Coronary artery (tissue), 2 donors: Measurements from ENCODE around the gene TMEFF2.

ENCODE experiments used
- DNase-seq: peaks from one replicate; pipeline ENCODE4 v3.0.0-alpha.2; 2017; ENCODE audit warnings: low spot score
- H3K27ac ChIP-seq, 2 donors: fragments of 200-600 bp; sonication (generic); one replicate each; pipeline ENCODE4 v1.5.1; 2016 to 2019
- H3K4me3 ChIP-seq: fragments of 200-600 bp; sonication (generic); 2 replicates; pipeline ENCODE4 v1.5.1; 2016; ENCODE audit warnings: mild to moderate bottlenecking, moderate library complexity
- TF ChIP-seq, protein P1 (sequence below): fragments of 200-600 bp; sonication (generic); IDR thresholded peaks from one replicate; pipeline ENCODE4 v1.5.1; 2019; ENCODE audit warnings: antibody characterized with exemption

Gene TMEFF2

DNA sequence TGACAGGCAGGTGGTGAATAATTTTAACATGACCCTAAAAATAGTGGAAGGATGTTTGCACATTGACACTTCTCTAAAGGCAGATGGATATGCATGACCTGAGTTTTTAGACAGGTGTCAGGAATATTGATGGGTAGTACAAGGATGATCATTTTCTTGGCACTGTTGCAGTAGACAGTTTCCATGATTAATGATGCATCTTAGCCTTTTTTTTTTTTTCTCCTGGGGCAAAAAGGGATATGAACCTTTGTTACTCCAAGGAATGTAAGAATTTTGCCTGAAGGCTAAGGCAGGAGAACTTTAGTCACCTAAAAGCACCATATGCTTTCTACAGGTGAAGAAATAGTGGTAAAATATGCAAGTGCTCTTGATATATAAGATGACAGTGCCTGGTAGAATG, 211.5 kb downstream of the TMEFF2 start:
- no peak overlapping the region for H3K4me3 ChIP-seq
- H3K27ac ChIP-seq: no peak overlapping the region
- TF ChIP-seq, protein P1, sequence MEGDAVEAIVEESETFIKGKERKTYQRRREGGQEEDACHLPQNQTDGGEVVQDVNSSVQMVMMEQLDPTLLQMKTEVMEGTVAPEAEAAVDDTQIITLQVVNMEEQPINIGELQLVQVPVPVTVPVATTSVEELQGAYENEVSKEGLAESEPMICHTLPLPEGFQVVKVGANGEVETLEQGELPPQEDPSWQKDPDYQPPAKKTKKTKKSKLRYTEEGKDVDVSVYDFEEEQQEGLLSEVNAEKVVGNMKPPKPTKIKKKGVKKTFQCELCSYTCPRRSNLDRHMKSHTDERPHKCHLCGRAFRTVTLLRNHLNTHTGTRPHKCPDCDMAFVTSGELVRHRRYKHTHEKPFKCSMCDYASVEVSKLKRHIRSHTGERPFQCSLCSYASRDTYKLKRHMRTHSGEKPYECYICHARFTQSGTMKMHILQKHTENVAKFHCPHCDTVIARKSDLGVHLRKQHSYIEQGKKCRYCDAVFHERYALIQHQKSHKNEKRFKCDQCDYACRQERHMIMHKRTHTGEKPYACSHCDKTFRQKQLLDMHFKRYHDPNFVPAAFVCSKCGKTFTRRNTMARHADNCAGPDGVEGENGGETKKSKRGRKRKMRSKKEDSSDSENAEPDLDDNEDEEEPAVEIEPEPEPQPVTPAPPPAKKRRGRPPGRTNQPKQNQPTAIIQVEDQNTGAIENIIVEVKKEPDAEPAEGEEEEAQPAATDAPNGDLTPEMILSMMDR: no peak
- no peak for DNase-seq

GRCh38 chr2:191981706-191982105, 213.0 kb downstream of the TMEFF2 start:
- H3K4me3 ChIP-seq: no peak overlapping the region
- H3K27ac ChIP-seq: no peak overlapping the region
- DNase-seq: no peak
- TF ChIP-seq, protein P1: no peak

- Histone ChIP-seq H3K27ac (no peak overlapping the region), H3K4me3 (no peak overlapping the region)
- DNase-seq: no peak
- TF ChIP-seq, protein P1: no peak
These were observed 214.2 kb downstream of the TMEFF2 start for GRCh38 chr2:191980483-191980882.

- no peak overlapping the region for H3K27ac ChIP-seq
- TF ChIP-seq, protein P1: no peak
- H3K4me3 ChIP-seq: no peak overlapping the region
- DNase-seq: no peak
These were observed 215.5 kb downstream of the TMEFF2 start for GRCh38 chr2:191979221-191979730.

DNA sequence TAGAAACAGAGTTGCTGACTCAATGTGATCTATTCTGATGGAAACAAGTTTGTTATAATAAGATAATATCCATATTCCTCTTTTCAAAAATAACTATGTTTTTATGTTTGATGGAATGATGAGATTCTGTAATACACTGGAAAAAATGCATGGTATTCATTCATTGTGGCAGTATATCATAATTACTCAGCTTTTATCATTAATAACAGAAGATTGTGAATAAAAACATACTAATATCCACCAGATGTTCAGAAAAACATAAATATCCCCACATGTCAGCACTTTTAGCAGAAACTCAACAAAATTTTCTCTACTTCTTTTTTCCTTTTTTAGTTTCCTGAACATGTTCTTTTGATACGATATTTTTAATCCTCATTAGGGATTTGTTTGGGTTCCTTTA, 217.0 kb downstream of the TMEFF2 start:
- Histone ChIP-seq H3K27ac (no peak overlapping the region), H3K4me3 (no peak overlapping the region)
- no peak for DNase-seq
- TF ChIP-seq, protein P1: no peak

DNA sequence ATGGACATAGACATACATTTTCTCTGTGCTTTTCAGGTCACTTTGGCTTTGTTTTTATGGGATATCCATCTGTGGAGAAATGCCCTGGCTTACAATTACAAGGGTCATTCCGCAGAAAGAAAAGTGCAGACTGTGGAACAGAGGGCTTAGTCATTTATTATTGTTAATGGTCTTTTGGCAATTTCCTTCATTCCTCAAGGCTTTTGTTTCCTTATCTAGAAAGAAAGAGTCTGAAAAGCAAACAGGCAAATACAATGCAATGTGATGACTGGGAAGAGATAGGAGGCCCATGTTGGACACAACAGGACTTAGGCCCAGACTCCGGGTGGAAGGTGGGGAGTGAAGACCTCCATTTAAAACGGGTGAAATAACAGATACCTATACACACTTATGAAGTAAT, 218.3 kb downstream of the TMEFF2 start:
- no peak overlapping the region for H3K27ac ChIP-seq
- TF ChIP-seq, protein P1: no peak
- DNase-seq: no peak
- H3K4me3 ChIP-seq: no peak overlapping the region

DNA sequence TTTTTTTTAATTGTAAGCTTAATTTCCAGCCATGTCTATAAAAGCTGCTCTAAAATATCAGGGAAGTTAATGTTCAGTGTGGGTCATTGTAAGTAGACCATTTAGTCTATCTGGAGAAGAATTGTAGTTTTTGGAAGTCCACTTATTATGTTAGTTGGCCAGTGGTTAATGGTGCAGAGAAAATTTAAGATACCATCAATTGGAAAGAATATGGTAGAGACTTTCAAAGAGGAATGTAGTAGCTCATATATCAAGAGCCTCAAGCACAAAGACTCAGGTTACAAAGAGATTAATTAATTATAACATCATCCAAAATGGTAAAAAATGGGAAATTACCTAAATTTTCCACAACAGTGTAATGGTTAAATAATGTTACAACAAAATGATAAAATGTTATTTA, 220.1 kb downstream of the TMEFF2 start:
- TF ChIP-seq, protein P1: no peak
- H3K4me3 ChIP-seq: no peak overlapping the region
- no peak for DNase-seq
- no peak overlapping the region for H3K27ac ChIP-seq
